ENCODE data around the gene PYCARD. TPM values are rescaled to one million over a fixed set of nuclear protein-coding genes. Genes with fewer than 3 reads are reported as not detected.

PYCARD gene
- total RNA-seq, 1 donor from 2014 or later = 4.6 TPM

Other genes starting within 250 kb of the PYCARD start
- gene SETD1A, start 245.0 kb downstream of the PYCARD start, total RNA-seq = 25.4 and 27.7 TPM in 2 replicates
- gene HSD3B7, start 217.6 kb downstream of the PYCARD start, total RNA-seq = 4.6 and 5.5 TPM in 2 replicates
- 1.0 and 1.6 TPM in 2 replicates for gene STX1B, start 192.1 kb downstream of the PYCARD start, total RNA-seq
- 49.4 and 50.3 TPM in 2 replicates for gene STX4, start 169.2 kb downstream of the PYCARD start, total RNA-seq
- gene ZNF668, start 128.5 kb downstream of the PYCARD start, total RNA-seq = 14.3 and 17.5 TPM in 2 replicates
- 28.5 and 32.6 TPM in 2 replicates for gene ZNF646, start 128.3 kb downstream of the PYCARD start, total RNA-seq
- 2.3 and 2.9 TPM in 2 replicates for gene PRSS53, start 113.8 kb downstream of the PYCARD start, total RNA-seq
- gene VKORC1, start 108.0 kb downstream of the PYCARD start, total RNA-seq = 51.0 and 54.8 TPM in 2 replicates
- gene BCKDK, start 94.4 kb downstream of the PYCARD start, total RNA-seq = 40.1 and 41.7 TPM in 2 replicates
- gene KAT8, start 85.1 kb downstream of the PYCARD start, total RNA-seq = 72.4 and 76.1 TPM in 2 replicates
- gene PRSS8, start 67.0 kb downstream of the PYCARD start, total RNA-seq = 107 and 111 TPM in 2 replicates
- gene PRSS36, start 52.7 kb downstream of the PYCARD start, total RNA-seq = 0.65 and 0.69 TPM in 2 replicates
- 739 TPM in 2 replicates for gene FUS, start 22.6 kb downstream of the PYCARD start, total RNA-seq
- gene TRIM72, start 11.4 kb upstream of the PYCARD start, total RNA-seq = 0.14 TPM in 1 of 2 replicates, not detected in the other
- gene PYDC1, start 14.4 kb upstream of the PYCARD start, total RNA-seq = not detected in 2 replicates
- gene ITGAM, start 57.2 kb upstream of the PYCARD start, total RNA-seq = not detected in 2 replicates
- not detected in 2 replicates for gene ITGAX, start 152.4 kb upstream of the PYCARD start, total RNA-seq
- gene ITGAD, start 190.6 kb upstream of the PYCARD start, total RNA-seq = not detected in 2 replicates
- gene COX6A2, start 225.6 kb upstream of the PYCARD start, total RNA-seq = not detected in 2 replicates
- gene ZNF843, start 240.0 kb upstream of the PYCARD start, total RNA-seq = 1.2 and 1.4 TPM in 2 replicates